SIG-M5 (cell line): ENCODE data around the gene TMEM184A.

Experiments used
- DNase-seq: peaks from one replicate; lab custom pipeline; 2025; lab: John Stamatoyannopoulos, UW

The TMEM184A gene

GRCh38 chr7:1555813-1556543 lies at the start of gene TMEM184A:
TMEM184A (minus strand) TSS chr7:1556205; CDS start chr7:1555484, 721 bp downstream.
- DNase-seq = no peak

GRCh38 chr7:1604383-1604782 lies 48.4 kb upstream of the TMEM184A start:
- DNase-seq = no peak

- no peak for DNase-seq
Observed at GRCh38 chr7:1603346-1604225, 47.6 kb upstream of the TMEM184A start.

GRCh38 chr7:1602386-1602785 lies 46.4 kb upstream of the TMEM184A start:
- DNase-seq = no peak

GRCh38 chr7:1601956-1602355 lies 46.0 kb upstream of the TMEM184A start:
- no peak for DNase-seq

GRCh38 chr7:1599640-1600395 lies 43.8 kb upstream of the TMEM184A start:
- DNase-seq = no peak

- no peak for DNase-seq
Observed at GRCh38 chr7:1598961-1599639, 43.1 kb upstream of the TMEM184A start.

GRCh38 chr7:1598286-1598685 lies 42.3 kb upstream of the TMEM184A start:
- no peak for DNase-seq

- no peak for DNase-seq
Observed at GRCh38 chr7:1597791-1598190, 41.8 kb upstream of the TMEM184A start.

- no peak for DNase-seq
Observed at GRCh38 chr7:1597066-1597760, 41.2 kb upstream of the TMEM184A start.

GRCh38 chr7:1596181-1597043 lies 40.4 kb upstream of the TMEM184A start:
- no peak for DNase-seq

GRCh38 chr7:1595636-1596035 lies 39.6 kb upstream of the TMEM184A start:
- no peak for DNase-seq

- no peak for DNase-seq
Observed at GRCh38 chr7:1595027-1595426, 39.0 kb upstream of the TMEM184A start.

- DNase-seq = no peak
Observed at GRCh38 chr7:1593904-1594421, 38.0 kb upstream of the TMEM184A start.

GRCh38 chr7:1593091-1593866 lies 37.3 kb upstream of the TMEM184A start:
- DNase-seq = no peak

GRCh38 chr7:1592299-1592871 lies 36.4 kb upstream of the TMEM184A start:
- DNase-seq = no peak

- DNase-seq = no peak
Observed at GRCh38 chr7:1591876-1592275, 35.9 kb upstream of the TMEM184A start.

GRCh38 chr7:1591396-1591795 lies 35.4 kb upstream of the TMEM184A start:
- DNase-seq = no peak

- no peak for DNase-seq
Observed at GRCh38 chr7:1590887-1591286, 34.9 kb upstream of the TMEM184A start.
